ENCODE measurements around the gene SLC6A9. TPM values are rescaled to one million over a fixed set of nuclear protein-coding genes. Genes with fewer than 3 reads are reported as not detected.

SLC6A9 gene
- total and polyA plus RNA-seq, 2 of the 8 experiments (the other 6 are each of a cell fraction or from before 2014, with no cell fraction given), result 20.2 to 24.2 TPM

GRCh38 chr1:44067266-44068250, 36.3 kb upstream of the SLC6A9 start:
- 71% methylated on average over 6 of the region's 6 CpGs; no CpG with 5 or more reads in 1 of the 2 experiments for WGBS, 2 experiments (ENCODE audit: extremely low coverage in 1 of 2, insufficient coverage in 1 of 2, insufficient read length in 1 of 2, insufficient replicate concordance in 2 of 2, low coverage in 1 of 2, low lambda C conversion rate in 2 of 2, missing lambda C conversion rate in 1 of 2)
- CTCF ChIA-PET (ENCODE audit: partially characterized antibody), result interaction anchor here (0.5 to 1.7 kb wide), 6 partner anchors 11 to 1795 kb away, joined by 3 to 4 read pairs (median 3); no protein-coding TSS in a partner anchor
- no peak for FAIRE-seq
- TF ChIP-seq RBBP5 (IDR thresholded peaks at IDR 0.05; ENCODE audit: borderline replicate concordance, low read depth, low read length) (no peak), NRF1 (IDR thresholded peaks at IDR 0.05; ENCODE audit: low read depth, low read length) (no peak), MAFK (IDR thresholded peaks at IDR 0.05; ENCODE audit: low read depth, low read length) (no peak), TAF7 (optimal IDR thresholded peaks at IDR 0.05; ENCODE audit: borderline replicate concordance, low read depth, low read length) (no peak), RXRA (IDR thresholded peaks at IDR 0.05; ENCODE audit: insufficient read depth, low read depth, low read length) (no peak), YY1 (IDR thresholded peaks at IDR 0.05; ENCODE audit: low read depth, low read length) (no peak), SRF (IDR thresholded peaks at IDR 0.05; ENCODE audit: low read depth, low read length) (no peak), KDM4A (IDR thresholded peaks at IDR 0.05; ENCODE audit: low read depth, low read length, severe bottlenecking) (no peak), TEAD4 (IDR thresholded peaks at IDR 0.05; ENCODE audit: low read depth, low read length) (no peak), PHF8 (conservative IDR thresholded peaks at IDR 0.05; ENCODE audit: low read depth, low read length) (no peak)

More at GRCh38 chr1:44067266-44068250, 36.3 kb upstream of the SLC6A9 start:
- Histone ChIP-seq H2BK12ac (ENCODE audit: low read depth, low read length) (no peak overlapping the region), H3K56ac (replicated peaks; ENCODE audit: insufficient read length, low read depth, low read length) (no peak overlapping the region), H3K4me3 (ENCODE audit: extremely low read depth in 1 of 4, insufficient read depth in 2 of 4, low read depth in 3 of 4, low read length in 4 of 4) (no peak overlapping the region), H3K9ac (replicated peaks in 1 of 4; ENCODE audit: extremely low read depth in 1 of 4, low read depth in 3 of 4, low read length in 3 of 4) (no peak overlapping the region), H2AFZ (ENCODE audit: low read length) (no peak overlapping the region), H3K79me2 (ENCODE audit: control insufficient read depth in 1 of 2, insufficient read depth in 2 of 2, low read length in 2 of 2) (no peaks in the 10 kb centered on the region), H3K4ac (replicated peaks; ENCODE audit: insufficient read length, low read depth, low read length) (no peak overlapping the region), H2BK15ac (ENCODE audit: low read length) (no peak overlapping the region), H3K4me2 (ENCODE audit: insufficient read depth in 1 of 2, low read depth in 2 of 2, low read length in 2 of 2) (no peak overlapping the region), H3K9me3 (ENCODE audit: insufficient read depth in 2 of 2, low read depth in 1 of 2, low read length in 1 of 2) (no peaks in the 10 kb centered on the region), H2AK5ac (ENCODE audit: low read depth, low read length) (no peak overlapping the region), H3K14ac (ENCODE audit: insufficient read length) (no peak overlapping the region), H3K27me3 (replicated peaks in 1 of 4; ENCODE audit: control insufficient read depth in 3 of 4, extremely low read depth in 1 of 4, insufficient read depth in 3 of 4, low read length in 3 of 4) (peaks cover 0 to 4% (median 1%) of the 10 kb centered on the region in 4 experiments; a peak in 1 of 7 replicates), H3K23ac (ENCODE audit: insufficient read length) (no peak overlapping the region), H2BK5ac (ENCODE audit: low read depth, low read length) (no peak overlapping the region), H3K23me2 (ENCODE audit: low read depth, low read length) (no peaks in the 10 kb centered on the region), H4K8ac (ENCODE audit: extremely low read depth, insufficient read depth, low read length) (no peak overlapping the region), H4K5ac (ENCODE audit: insufficient read length, low read depth, low read length) (no peak overlapping the region), H3K4me1 (replicated peaks in 1 of 4; ENCODE audit: control insufficient read depth in 3 of 4, insufficient read depth in 4 of 4, low read length in 3 of 4) (peaks cover 0 to 4% (median 2%) of the 10 kb centered on the region in 4 experiments; a peak in 4 of 7 replicates), H3K36me3 (ENCODE audit: control insufficient read depth in 2 of 4, insufficient read depth in 4 of 4, low read length in 3 of 4) (no peaks in the 10 kb centered on the region), H3K27ac (ENCODE audit: low read depth, low read length) (no peak overlapping the region), H3K79me1 (ENCODE audit: low read depth, low read length) (no peaks in the 10 kb centered on the region), H4K91ac (replicated peaks; ENCODE audit: insufficient read length, low read length) (no peak overlapping the region), H2BK20ac (ENCODE audit: low read length) (no peak overlapping the region), H3K18ac (ENCODE audit: extremely low read depth, low read length) (no peak overlapping the region), H2BK120ac (replicated peaks; ENCODE audit: low read depth, low read length) (no peak overlapping the region), H4K20me1 (replicated peaks in 1 of 2; ENCODE audit: control insufficient read depth in 1 of 2, insufficient read depth in 2 of 2, low read length in 2 of 2) (no peaks in the 10 kb centered on the region)
- no peak for DNase-seq (ENCODE audit: low read depth in 1 of 2, low spot score in 2 of 2)
- POLR2A ChIA-PET (ENCODE audit: partially characterized antibody), result interaction anchor here (0.7 kb wide), 1 partner anchor 54 kb away, joined by 3 read pairs; no protein-coding TSS in a partner anchor

Measured in H1 (cell line).